Stimulated activated CD4-positive, alpha-beta T cell treated with anti-CD3 and anti-CD28 coated beads, TNF-alpha, amount 100 ng/mL, for 1 hour (primary cell): Measurements from ENCODE around the gene NHLH2.

ENCODE experiments used
- DNase-seq, 3 donors: peaks; one replicate each; pipeline ENCODE4 v3.0.0-alpha.2; 2020; ENCODE audit warnings: low read depth in 3 of 3, low spot score in 1 of 3

Gene NHLH2

GRCh38 chr1:115838431-115839028 is 2.4 kb downstream of the NHLH2 start:
- no peak for DNase-seq

- DNase-seq: no peak
Observed at GRCh38 chr1:115837740-115838421, 3.0 kb downstream of the NHLH2 start.

GRCh38 chr1:115837341-115837739 is 3.6 kb downstream of the NHLH2 start:
- no peak for DNase-seq

- DNase-seq: no peak
Observed at GRCh38 chr1:115833856-115834255, 7.1 kb downstream of the NHLH2 start.

GRCh38 chr1:115832651-115833050 is 8.3 kb downstream of the NHLH2 start:
- no peak for DNase-seq

GRCh38 chr1:115830963-115831362 is 10.0 kb downstream of the NHLH2 start:
- DNase-seq: no peak

GRCh38 chr1:115829947-115830346 is 11.0 kb downstream of the NHLH2 start:
- no peak for DNase-seq

GRCh38 chr1:115829023-115829674 is 11.8 kb downstream of the NHLH2 start:
- DNase-seq: no peak

GRCh38 chr1:115828101-115829022 is 12.6 kb downstream of the NHLH2 start:
- no peak for DNase-seq

GRCh38 chr1:115827452-115828044 is 13.4 kb downstream of the NHLH2 start:
- no peak for DNase-seq

- DNase-seq: no peak
Observed at GRCh38 chr1:115826628-115827027, 14.3 kb downstream of the NHLH2 start.

GRCh38 chr1:115822117-115822516 is 18.8 kb downstream of the NHLH2 start:
- DNase-seq: no peak

- no peak for DNase-seq
Observed at GRCh38 chr1:115815694-115816093, 25.2 kb downstream of the NHLH2 start.

- DNase-seq: no peak
Observed at GRCh38 chr1:115814685-115815398, 26.1 kb downstream of the NHLH2 start.

- DNase-seq: no peak
Observed at GRCh38 chr1:115813727-115814126, 27.2 kb downstream of the NHLH2 start.

GRCh38 chr1:115811140-115811828 is 29.6 kb downstream of the NHLH2 start:
- no peak for DNase-seq

GRCh38 chr1:115810609-115811008 is 30.3 kb downstream of the NHLH2 start:
- DNase-seq: no peak

- DNase-seq: no peak
Observed at GRCh38 chr1:115809847-115810246, 31.1 kb downstream of the NHLH2 start.

- DNase-seq: no peak
Observed at GRCh38 chr1:115809076-115809475, 31.9 kb downstream of the NHLH2 start.

GRCh38 chr1:115807723-115808122 is 33.2 kb downstream of the NHLH2 start:
- DNase-seq: no peak
